ENCODE data around the gene CLDN5. TPM values are rescaled to one million over a fixed set of nuclear protein-coding genes. Genes with fewer than 3 reads are reported as not detected.

CLDN5 gene
- total RNA-seq, 4 donors from 2014 or later, result 102 to 226 (median 170) TPM

DNA sequence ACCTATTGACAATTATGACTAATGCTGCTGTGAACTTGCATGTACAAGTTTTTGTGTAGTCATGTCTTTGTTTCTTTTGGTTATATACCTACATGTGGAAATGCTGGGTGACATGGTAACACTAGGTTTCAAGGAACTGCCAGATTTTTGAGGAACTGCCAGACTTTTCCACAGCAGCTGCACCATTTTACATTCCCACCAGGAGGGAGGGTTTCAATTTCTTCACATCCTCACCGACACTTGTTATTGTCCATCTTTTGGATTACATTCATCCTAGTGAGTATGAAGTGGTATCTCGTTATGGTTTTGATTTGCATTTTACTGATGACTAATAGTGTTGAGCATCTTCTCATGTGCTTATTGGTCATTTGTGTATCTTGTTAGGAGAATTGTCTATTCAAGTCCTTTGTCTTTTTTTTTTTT, 13.3 kb downstream of the CLDN5 start:
- no peaks in the 10 kb centered on the region for H3K36me3 ChIP-seq
- no peaks in the 10 kb centered on the region for H3K27me3 ChIP-seq
- H3K9me3 ChIP-seq, result peaks cover 0 to 11% (median 0%) of the 10 kb centered on the region in 4 donors
- TF ChIP-seq, protein P1, sequence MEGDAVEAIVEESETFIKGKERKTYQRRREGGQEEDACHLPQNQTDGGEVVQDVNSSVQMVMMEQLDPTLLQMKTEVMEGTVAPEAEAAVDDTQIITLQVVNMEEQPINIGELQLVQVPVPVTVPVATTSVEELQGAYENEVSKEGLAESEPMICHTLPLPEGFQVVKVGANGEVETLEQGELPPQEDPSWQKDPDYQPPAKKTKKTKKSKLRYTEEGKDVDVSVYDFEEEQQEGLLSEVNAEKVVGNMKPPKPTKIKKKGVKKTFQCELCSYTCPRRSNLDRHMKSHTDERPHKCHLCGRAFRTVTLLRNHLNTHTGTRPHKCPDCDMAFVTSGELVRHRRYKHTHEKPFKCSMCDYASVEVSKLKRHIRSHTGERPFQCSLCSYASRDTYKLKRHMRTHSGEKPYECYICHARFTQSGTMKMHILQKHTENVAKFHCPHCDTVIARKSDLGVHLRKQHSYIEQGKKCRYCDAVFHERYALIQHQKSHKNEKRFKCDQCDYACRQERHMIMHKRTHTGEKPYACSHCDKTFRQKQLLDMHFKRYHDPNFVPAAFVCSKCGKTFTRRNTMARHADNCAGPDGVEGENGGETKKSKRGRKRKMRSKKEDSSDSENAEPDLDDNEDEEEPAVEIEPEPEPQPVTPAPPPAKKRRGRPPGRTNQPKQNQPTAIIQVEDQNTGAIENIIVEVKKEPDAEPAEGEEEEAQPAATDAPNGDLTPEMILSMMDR (IDR thresholded peaks at IDR 0.05), result no peak
- TF ChIP-seq POLR2A (IDR thresholded peaks at IDR 0.05), result no peak
- TF ChIP-seq EP300 (IDR thresholded peaks at IDR 0.05), result no peak
- 96 to 98% methylated on average over 2 of the region's 2 CpGs for WGBS, 2 donors
- no peak for DNase-seq (ENCODE audit: low spot score in 2 of 2)
- H3K27ac ChIP-seq, result no peak overlapping the region
- no peaks in the 10 kb centered on the region for H3K4me1 ChIP-seq
- no peak overlapping the region for H3K4me3 ChIP-seq

DNA sequence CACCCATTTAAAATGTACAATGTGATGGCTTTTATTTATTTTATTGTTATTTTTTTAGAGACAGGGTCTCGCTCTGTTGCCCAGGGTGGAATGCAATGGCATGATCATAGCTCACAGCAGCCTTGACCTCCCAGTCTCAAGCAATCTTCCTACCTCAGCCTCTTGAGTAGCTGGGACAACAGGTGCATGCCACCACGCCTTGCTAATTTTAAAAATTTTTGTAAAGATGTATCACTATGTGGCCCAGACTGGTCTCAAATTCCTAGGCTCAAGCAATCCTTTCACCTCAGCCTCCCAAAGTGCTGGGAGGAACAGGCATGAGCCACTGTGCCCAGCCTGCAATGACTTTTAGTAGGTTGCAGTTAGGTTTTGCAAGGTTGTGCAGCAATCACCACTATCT, 14.3 kb downstream of the CLDN5 start:
- WGBS, 2 donors, result 90 to 93% methylated on average over 2 of the region's 2 CpGs
- H3K9me3 ChIP-seq, result peaks cover 0 to 11% (median 0%) of the 10 kb centered on the region in 4 donors
- no peaks in the 10 kb centered on the region for H3K27me3 ChIP-seq
- no peak overlapping the region for H3K27ac ChIP-seq
- H3K36me3 ChIP-seq, result no peaks in the 10 kb centered on the region
- H3K4me1 ChIP-seq, result no peaks in the 10 kb centered on the region
- no peak overlapping the region for H3K4me3 ChIP-seq
- TF ChIP-seq, protein P1 (IDR thresholded peaks at IDR 0.05), result no peak
- TF ChIP-seq POLR2A (IDR thresholded peaks at IDR 0.05), result no peak
- no peak for DNase-seq (ENCODE audit: low spot score in 2 of 2)

DNA sequence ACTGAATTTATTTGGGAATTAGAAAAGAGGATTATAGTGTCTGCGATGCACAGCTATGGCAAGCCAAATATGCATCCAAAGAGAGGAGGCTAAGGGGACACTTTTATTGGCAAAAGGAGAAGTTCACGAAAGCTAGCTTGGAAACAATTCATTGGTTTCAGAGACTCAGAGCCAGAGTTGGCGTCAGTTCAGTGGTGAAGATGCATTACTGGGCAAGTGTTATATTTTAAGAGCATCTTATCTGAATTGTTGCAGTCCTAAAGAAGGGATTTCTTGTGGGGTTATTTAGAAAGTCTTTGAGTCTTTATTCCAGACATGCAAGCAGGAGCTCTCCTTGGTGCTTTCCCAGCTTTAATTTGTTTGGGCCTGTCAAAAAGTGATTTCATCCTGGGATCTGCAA, 15.0 kb downstream of the CLDN5 start:
- WGBS, 2 donors, result 83 to 84% methylated on average over 3 of the region's 3 CpGs
- Histone ChIP-seq H3K27ac (no peak overlapping the region), H3K4me1 (no peaks in the 10 kb centered on the region), H3K36me3 (no peaks in the 10 kb centered on the region), H3K4me3 (no peak overlapping the region), H3K9me3 (peaks cover 0 to 9% (median 0%) of the 10 kb centered on the region in 4 donors), H3K27me3 (no peaks in the 10 kb centered on the region)
- no peak for DNase-seq (ENCODE audit: low spot score in 2 of 2)
- TF ChIP-seq, protein P1 (IDR thresholded peaks at IDR 0.05), result no peak
- TF ChIP-seq POLR2A (IDR thresholded peaks at IDR 0.05) (no peak), EP300 (IDR thresholded peaks at IDR 0.05) (no peak)

DNA sequence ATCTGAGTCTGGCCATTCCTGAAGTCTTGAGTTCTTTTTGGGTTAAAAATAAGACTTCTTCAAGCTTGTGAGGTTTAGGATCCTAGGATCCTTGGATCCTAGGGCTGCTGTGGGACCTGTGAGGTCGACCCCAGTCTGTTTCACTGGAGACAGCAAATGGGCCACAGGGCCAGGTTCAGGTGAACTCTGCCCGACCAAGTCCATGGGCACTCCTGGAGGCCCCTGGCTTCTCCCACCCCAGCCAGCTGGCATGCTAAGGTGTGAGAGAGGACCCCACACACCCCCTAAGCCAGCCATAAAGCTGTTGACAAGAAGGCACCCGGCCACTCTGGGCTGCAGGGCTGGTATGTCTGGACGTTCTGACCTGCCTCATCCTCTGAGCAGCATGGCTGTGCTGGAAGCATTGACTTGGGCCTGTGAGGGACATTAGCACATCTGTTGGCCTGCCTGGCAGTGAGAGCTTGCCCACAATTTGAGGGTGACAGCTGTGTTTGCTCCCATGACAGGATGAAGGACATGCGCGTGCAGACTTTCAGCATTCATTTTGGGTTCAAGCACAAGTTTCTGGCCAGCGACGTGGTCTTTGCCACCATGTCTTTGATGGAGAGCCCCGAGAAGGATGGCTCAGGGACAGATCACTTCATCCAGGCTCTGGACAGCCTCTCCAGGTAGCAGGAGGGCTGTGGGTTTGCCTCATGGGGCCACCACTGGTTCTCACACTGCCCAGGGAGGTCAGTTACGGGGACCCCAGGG, 16.0 kb downstream of the CLDN5 start:
- H3K27ac ChIP-seq, result no peak overlapping the region
- H3K27me3 ChIP-seq, result no peaks in the 10 kb centered on the region
- no peaks in the 10 kb centered on the region for H3K36me3 ChIP-seq
- no peaks in the 10 kb centered on the region for H3K4me1 ChIP-seq
- no peak for DNase-seq (ENCODE audit: low spot score in 2 of 2)
- no peak for TF ChIP-seq EP300 (IDR thresholded peaks at IDR 0.05)
- no peak for TF ChIP-seq POLR2A (IDR thresholded peaks at IDR 0.05)
- TF ChIP-seq, protein P1 (IDR thresholded peaks at IDR 0.05), result no peak
- H3K9me3 ChIP-seq, result no peaks in the 10 kb centered on the region
- 89 to 96% methylated on average over 8 to 9 of the region's 10 CpGs for WGBS, 2 donors
- H3K4me3 ChIP-seq, result no peak overlapping the region

DNA sequence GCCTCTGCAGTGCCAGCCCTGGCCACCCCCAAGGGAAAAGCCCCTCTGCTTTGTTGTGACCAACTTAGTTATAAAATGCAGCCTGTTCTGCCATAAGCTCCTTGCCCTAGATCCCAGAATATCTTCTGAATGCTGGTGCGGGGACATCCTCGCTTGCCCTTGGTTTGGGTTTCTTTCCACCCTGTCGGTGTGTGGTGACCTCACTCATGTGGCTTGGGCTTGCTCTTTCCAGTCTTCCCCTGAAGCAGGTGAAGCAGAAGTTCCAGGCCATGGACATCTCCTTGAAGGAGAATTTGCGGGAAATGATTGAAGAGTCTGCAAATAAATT, 16.7 kb downstream of the CLDN5 start:
- no peaks in the 10 kb centered on the region for H3K36me3 ChIP-seq
- no peak for TF ChIP-seq POLR2A (IDR thresholded peaks at IDR 0.05)
- TF ChIP-seq EP300 (IDR thresholded peaks at IDR 0.05), result no peak
- TF ChIP-seq, protein P1 (IDR thresholded peaks at IDR 0.05), result no peak
- DNase-seq (ENCODE audit: low spot score in 2 of 2), result no peak
- no peaks in the 10 kb centered on the region for H3K27me3 ChIP-seq
- H3K27ac ChIP-seq, result no peak overlapping the region
- H3K4me1 ChIP-seq, result no peaks in the 10 kb centered on the region
- H3K9me3 ChIP-seq, result no peaks in the 10 kb centered on the region
- no peak overlapping the region for H3K4me3 ChIP-seq
- 94 to 98% methylated on average over 4 of the region's 4 CpGs for WGBS, 2 donors

Measured in tibial nerve (tissue), 4 donors.